HepG2 (cell line): ENCODE results near the gene ING5. TPM values are rescaled to one million over a fixed set of nuclear protein-coding genes. Genes with fewer than 3 reads are reported as not detected.

Experiments
- CAMTA2 ChIP-seq: sonication (generic); formaldehyde crosslinking; IDR thresholded peaks from 2 replicates; pipeline ENCODE4 v1.4.0; 2020; ENCODE audit warnings: mild to moderate bottlenecking, missing genetic modification reagents, borderline replicate concordance
- CREB1 ChIP-seq, 2 experiments: fragments of 450-650 bp in 1 of 2; IDR thresholded peaks; 2 replicates each; pipeline ENCODE4 v1.6.1; 2016 to 2017; ENCODE audit warnings: control low read depth in 1 of 2, mild to moderate bottlenecking in 1 of 2, missing compliant biosample characterization in 1 of 2, missing genetic modification characterization in 1 of 2
- E2F1 ChIP-seq: sonication (generic); formaldehyde crosslinking; IDR thresholded peaks from 2 replicates; pipeline ENCODE4 v1.5.0; 2020; ENCODE audit warnings: missing genetic modification reagents
- ELF4 ChIP-seq: sonication (generic); formaldehyde crosslinking; IDR thresholded peaks from 2 replicates; pipeline ENCODE4 v1.5.0; 2020; ENCODE audit warnings: missing genetic modification reagents, mild to moderate bottlenecking, moderate library complexity, borderline replicate concordance
- FOSL2 ChIP-seq: sonication (generic); formaldehyde crosslinking; IDR thresholded peaks from 2 replicates; pipeline ENCODE4 v1.4.0; 2020; ENCODE audit warnings: missing genetic modification reagents
- KAT8 ChIP-seq: IDR thresholded peaks from 2 replicates; pipeline ENCODE4 v1.6.1; 2016; ENCODE audit warnings: missing genetic modification reagents, missing compliant biosample characterization
- MXD4 ChIP-seq: IDR thresholded peaks from 2 replicates; pipeline ENCODE4 v1.6.1; 2016; ENCODE audit warnings: mild to moderate bottlenecking, missing biosample characterization, missing genetic modification reagents
- NONO ChIP-seq, 2 experiments: fragments of 450-650 bp in 1 of 2; sonication (generic) in 1 of 2; formaldehyde crosslinking in 1 of 2; IDR thresholded peaks in 1 of 2; conservative IDR thresholded peaks in 1 of 2; 2 replicates each; pipeline versions ENCODE4 v1.6.1 to v1.8.0; 2017 to 2022; ENCODE audit warnings: mild to moderate bottlenecking in 1 of 2, missing genetic modification reagents in 1 of 2, moderate library complexity in 1 of 2
- PRPF4 ChIP-seq: fragments of 200-400 bp; formaldehyde crosslinking; IDR thresholded peaks from 2 replicates; pipeline ENCODE4 v1.6.1; 2016; ENCODE audit warnings: low read length, low read depth; ENCODE audit not compliant: poor library complexity, severe bottlenecking
- SAFB2 ChIP-seq: sonication (generic); formaldehyde crosslinking; IDR thresholded peaks from 2 replicates; pipeline ENCODE4 v1.5.1; 2020; ENCODE audit warnings: missing genetic modification reagents, low read depth, mild to moderate bottlenecking, borderline replicate concordance
- SCMH1 ChIP-seq: sonication (generic); formaldehyde crosslinking; IDR thresholded peaks from 2 replicates; pipeline ENCODE4 v1.9.0; 2021; ENCODE audit warnings: missing genetic modification reagents, mild to moderate bottlenecking, borderline replicate concordance
- SNRNP70 ChIP-seq: fragments of 200-400 bp; formaldehyde crosslinking; IDR thresholded peaks from 2 replicates; pipeline ENCODE4 v1.6.1; 2017; ENCODE audit warnings: mild to moderate bottlenecking, low read depth, low read length, moderate library complexity
- SRSF9 ChIP-seq: fragments of 200-400 bp; formaldehyde crosslinking; IDR thresholded peaks from 2 replicates; pipeline ENCODE4 v1.6.1; 2018; ENCODE audit warnings: borderline replicate concordance, mild to moderate bottlenecking, low read depth, low read length; ENCODE audit not compliant: insufficient read depth, poor library complexity, severe bottlenecking
- TAF1 ChIP-seq: sonication (generic); formaldehyde crosslinking; IDR thresholded peaks from 2 replicates; pipeline ENCODE4 v1.4.0; 2020; ENCODE audit warnings: missing genetic modification reagents
- WIZ ChIP-seq: sonication (generic); formaldehyde crosslinking; IDR thresholded peaks from 2 replicates; pipeline ENCODE4 v1.5.1; 2020; ENCODE audit warnings: mild to moderate bottlenecking, missing genetic modification reagents
- ZBTB2 ChIP-seq: sonication (generic); formaldehyde crosslinking; IDR thresholded peaks from 2 replicates; pipeline ENCODE4 v1.8.0; 2022; ENCODE audit warnings: low read depth, missing genetic modification reagents
- ZEB1 ChIP-seq: IDR thresholded peaks from 2 replicates; pipeline ENCODE4 v1.6.1; 2012; ENCODE audit warnings: mild to moderate bottlenecking, low read depth, inconsistent platforms; ENCODE audit not compliant: insufficient replicate concordance
- ZNF124 ChIP-seq: sonication (generic); formaldehyde crosslinking; IDR thresholded peaks from 2 replicates; pipeline ENCODE4 v1.4.0; 2020; ENCODE audit warnings: missing genetic modification reagents
- ZNF430 ChIP-seq: sonication (generic); formaldehyde crosslinking; IDR thresholded peaks from 2 replicates; pipeline ENCODE4 v1.9.0; 2021; ENCODE audit warnings: mild to moderate bottlenecking, missing genetic modification reagents
- ZNF670 ChIP-seq: sonication (generic); formaldehyde crosslinking; IDR thresholded peaks from 2 replicates; pipeline ENCODE4 v1.8.0; 2022; ENCODE audit warnings: mild to moderate bottlenecking, missing genetic modification reagents, borderline replicate concordance
- ZNF775 ChIP-seq: sonication (generic); formaldehyde crosslinking; IDR thresholded peaks from 2 replicates; pipeline ENCODE4 v1.4.0; 2020; ENCODE audit warnings: missing genetic modification reagents, mild to moderate bottlenecking, moderate library complexity, borderline replicate concordance
- ZNF841 ChIP-seq: sonication (generic); formaldehyde crosslinking; IDR thresholded peaks from 2 replicates; pipeline ENCODE4 v1.8.1; 2023; ENCODE audit warnings: missing genetic modification reagents, borderline replicate concordance
- ZNF879 ChIP-seq: sonication (generic); formaldehyde crosslinking; IDR thresholded peaks from 2 replicates; pipeline ENCODE4 v1.8.1; 2023; ENCODE audit warnings: missing genetic modification reagents
- polyA plus RNA-seq, 8 experiments: library from polyadenylated mRNA; depleted of rRNA in 3 of 8; stranded (reverse) in 7 of 8; unstranded in 1 of 8; fragments of >200 nt; fragmentation: Illumina TruSeq in 4 of 8; extraction: Trizol in 4 of 8; gene quantifications; 2 replicates each; pipeline versions ENCODE4 v1.2.1 to v1.2.3, GENCODE V29; 2011 to 2016; ENCODE audit warnings: low read depth in 4 of 8, missing spikeins in 1 of 8, mixed read lengths in 1 of 8; ENCODE audit not compliant: insufficient read depth in 1 of 8
- total RNA-seq, 5 experiments: library from RNA; depleted of rRNA; stranded (reverse); fragments of >200 nt; fragmentation: Illumina TruSeq; extraction: Trizol; gene quantifications; 2 replicates each; pipeline ENCODE4 v1.2.3, GENCODE V29; 2016; ENCODE audit warnings: low read depth in 1 of 5
- TF ChIP-seq, protein P1 (sequence below): sonication (generic); formaldehyde crosslinking; IDR thresholded peaks from 2 replicates; pipeline ENCODE4 v1.5.1; 2020; ENCODE audit warnings: missing genetic modification reagents, mild to moderate bottlenecking, borderline replicate concordance
- TF ChIP-seq, protein P2 (sequence below): sonication (generic); formaldehyde crosslinking; IDR thresholded peaks from 2 replicates; pipeline ENCODE4 v1.5.0; 2020; ENCODE audit warnings: mild to moderate bottlenecking, missing genetic modification reagents

Gene ING5
- total and polyA plus RNA-seq, 2 of the 13 experiments (the other 11 are each of a cell fraction or from before 2014, with no cell fraction given) = 61.9 to 71.9 TPM

DNA sequence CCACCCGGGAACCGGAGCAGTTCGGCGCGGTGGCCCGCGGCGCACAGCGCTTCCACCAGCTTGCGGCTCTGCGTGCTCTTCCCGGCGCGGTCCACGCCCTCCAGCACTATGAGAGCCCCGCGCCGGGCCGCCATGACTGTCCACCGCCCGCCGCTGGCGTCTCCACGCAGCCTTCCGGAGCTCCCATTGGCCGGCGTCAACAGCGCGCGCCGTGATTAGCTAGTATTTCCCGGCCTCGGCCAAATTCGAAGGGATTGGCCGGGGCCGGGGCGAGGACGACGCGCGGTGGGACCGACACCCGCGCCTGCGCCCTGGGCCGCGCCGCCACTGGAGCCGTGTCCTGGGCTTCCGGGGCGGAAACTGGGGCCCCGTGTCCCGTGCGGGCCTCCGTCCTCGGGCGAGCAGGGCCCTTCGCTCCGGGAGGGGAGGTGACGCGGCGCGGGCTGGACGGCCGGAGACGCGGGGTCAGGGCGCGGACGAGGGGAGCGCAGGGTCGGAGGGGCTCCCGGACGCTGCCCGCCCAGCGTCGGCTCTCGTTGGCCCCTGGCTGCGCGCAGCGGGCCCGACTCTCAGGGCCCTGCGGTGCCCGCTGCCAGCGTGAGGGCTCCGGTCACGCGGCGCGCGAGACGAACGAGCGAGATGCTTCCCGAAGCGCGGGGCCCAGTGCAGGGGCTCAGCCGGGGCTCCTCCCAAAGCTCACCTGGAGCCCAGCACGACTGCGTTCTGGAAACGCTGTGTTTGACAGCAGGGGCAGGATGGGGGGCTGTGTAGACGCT, 15.0 kb upstream of the ING5 start, which contains the start of gene DTYMK (continued):
- TF ChIP-seq, protein P1, sequence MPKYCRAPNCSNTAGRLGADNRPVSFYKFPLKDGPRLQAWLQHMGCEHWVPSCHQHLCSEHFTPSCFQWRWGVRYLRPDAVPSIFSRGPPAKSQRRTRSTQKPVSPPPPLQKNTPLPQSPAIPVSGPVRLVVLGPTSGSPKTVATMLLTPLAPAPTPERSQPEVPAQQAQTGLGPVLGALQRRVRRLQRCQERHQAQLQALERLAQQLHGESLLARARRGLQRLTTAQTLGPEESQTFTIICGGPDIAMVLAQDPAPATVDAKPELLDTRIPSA (CRISPR knock-in tag) = no peak
- TF ChIP-seq ZNF430 (CRISPR knock-in tag) (no peak), ZNF670 (peak; percentile 58), PRPF4 (no peak), ZEB1 (no peak), ZNF841 (CRISPR knock-in tag) (peak; percentile 86), MXD4 (CRISPR knock-in tag) (peak; percentile 78), CREB1 (IDR thresholded peaks at IDR 0.05) (peak; percentile 91), CREB1 (CRISPR knock-in tag; IDR thresholded peaks at IDR 0.05) (peak; percentile 75), ELF4 (0 out of 2 replicates have a peak, but pooled peaks have one; percentile 49), ZNF124 (CRISPR knock-in tag) (no peak; the same call in 1 of the 2 replicates), SCMH1 (CRISPR knock-in tag) (no peak), ZNF879 (CRISPR knock-in tag) (no peak), SRSF9 (no peak), TAF1 (CRISPR knock-in tag) (peak; percentile 83), FOSL2 (CRISPR knock-in tag) (peak; percentile 27), ZNF775 (CRISPR knock-in tag) (peak; percentile 25; the same call in 1 of the 2 replicates), CAMTA2 (CRISPR knock-in tag) (peak; percentile 71), SAFB2 (no peak; the same call in 1 of the 2 replicates), NONO (IDR thresholded peaks at IDR 0.05) (no peak), NONO (CRISPR knock-in tag; conservative IDR thresholded peaks at IDR 0.05) (peak; percentile 99), E2F1 (CRISPR knock-in tag) (peak; percentile 99), KAT8 (CRISPR knock-in tag) (peak; percentile 87), WIZ (CRISPR knock-in tag) (no peak; the same call in 1 of the 2 replicates), ZBTB2 (peak; percentile 98), SNRNP70 (no peak)
- TF ChIP-seq, protein P2, sequence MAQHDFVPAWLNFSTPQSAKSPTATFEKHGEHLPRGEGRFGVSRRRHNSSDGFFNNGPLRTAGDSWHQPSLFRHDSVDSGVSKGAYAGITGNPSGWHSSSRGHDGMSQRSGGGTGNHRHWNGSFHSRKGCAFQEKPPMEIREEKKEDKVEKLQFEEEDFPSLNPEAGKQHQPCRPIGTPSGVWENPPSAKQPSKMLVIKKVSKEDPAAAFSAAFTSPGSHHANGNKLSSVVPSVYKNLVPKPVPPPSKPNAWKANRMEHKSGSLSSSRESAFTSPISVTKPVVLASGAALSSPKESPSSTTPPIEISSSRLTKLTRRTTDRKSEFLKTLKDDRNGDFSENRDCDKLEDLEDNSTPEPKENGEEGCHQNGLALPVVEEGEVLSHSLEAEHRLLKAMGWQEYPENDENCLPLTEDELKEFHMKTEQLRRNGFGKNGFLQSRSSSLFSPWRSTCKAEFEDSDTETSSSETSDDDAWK (CRISPR knock-in tag) = no peak
